Putamen (tissue), 1 donor: ENCODE results near the gene CEBPZ.
A peak's percentile ranks its signal among the peaks of the same experiment; 100 is the strongest.
"Not testable (repeated sequence)": the region's sequence is repeated elsewhere in the genome, so short reads cannot be mapped to it uniquely, and the experiment has no call there.

Source experiments
- DNase-seq: peaks from one replicate; pipeline ENCODE4 v3.0.0-alpha.2; 2016; ENCODE audit warnings: low spot score

The CEBPZ gene

DNA sequence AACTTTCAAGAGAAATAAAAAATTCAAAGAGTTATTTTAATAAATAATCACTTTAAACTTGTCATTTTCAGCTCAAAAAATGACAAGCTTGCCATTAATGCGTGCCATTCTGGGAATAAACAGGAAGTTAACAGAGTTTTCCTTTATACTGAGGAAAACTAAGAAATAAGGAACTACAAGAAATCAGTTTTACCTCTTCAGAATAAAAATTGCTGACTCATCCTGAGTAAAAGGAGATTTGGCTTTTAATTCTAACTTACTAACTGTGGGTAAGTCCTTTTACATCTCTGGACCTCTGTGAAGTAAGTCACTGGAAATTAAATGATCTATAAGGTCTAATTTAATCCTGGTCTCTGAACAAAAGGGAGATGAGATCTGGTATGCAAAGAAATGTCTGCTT lies 16.1 kb downstream of the CEBPZ start:
- DNase-seq: no peak

DNA sequence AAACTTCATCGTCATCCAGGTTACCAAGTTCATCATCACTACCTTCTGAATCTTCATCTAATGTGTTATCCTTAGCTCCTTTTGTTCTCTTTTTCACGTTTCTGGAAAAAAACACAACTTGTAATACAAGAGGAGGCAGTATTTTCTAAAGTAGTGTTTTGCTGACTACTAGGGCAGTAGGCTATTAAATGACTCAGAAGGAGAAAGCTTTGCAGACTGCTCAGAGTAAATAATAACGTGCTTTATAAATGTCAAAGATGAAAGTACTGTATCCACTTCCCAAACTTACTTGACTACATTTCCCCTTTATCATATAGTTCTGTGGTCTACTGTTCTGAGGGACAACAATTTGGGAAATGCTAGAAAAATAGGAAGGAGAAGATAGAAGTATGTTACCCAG lies 19.5 kb downstream of the CEBPZ start:
- no peak for DNase-seq

DNA sequence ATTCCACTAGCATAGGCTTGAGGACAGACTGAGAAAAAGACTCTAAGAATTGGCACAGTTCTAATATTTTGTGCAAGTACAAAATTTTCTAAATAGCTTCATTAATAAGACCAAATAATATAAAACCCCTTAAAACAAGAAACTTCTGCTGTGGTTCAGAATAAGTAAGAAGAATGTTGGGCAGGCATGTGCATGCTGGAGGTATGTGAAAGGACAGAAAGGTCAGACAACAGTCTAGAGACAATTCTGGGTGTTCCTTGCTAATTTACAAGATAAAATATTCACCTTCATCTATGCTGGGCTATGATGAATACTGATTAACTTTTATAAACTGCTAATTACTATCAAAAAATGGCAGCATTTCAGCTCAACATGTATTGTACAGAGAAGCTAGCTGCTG lies 20.2 kb downstream of the CEBPZ start:
- DNase-seq: no peak

DNA sequence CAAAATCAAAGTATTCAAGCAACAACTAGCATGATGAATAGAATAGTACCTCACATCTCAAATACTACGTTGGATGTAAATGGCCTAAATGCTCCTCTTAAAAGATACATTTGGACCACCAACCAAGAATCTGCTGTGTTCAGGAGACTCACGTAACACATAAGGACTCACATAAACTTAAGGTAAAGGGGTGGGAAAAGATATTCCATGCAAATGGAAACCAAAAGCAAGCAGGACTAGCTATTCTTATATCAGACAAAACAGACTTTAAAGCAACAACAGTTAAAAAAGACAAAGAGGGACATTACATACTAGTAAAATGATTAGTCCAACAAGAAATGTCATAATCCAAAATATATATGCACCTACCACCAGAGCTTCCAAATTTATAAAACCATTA lies 24.6 kb downstream of the CEBPZ start:
- DNase-seq: not testable (repeated sequence)

DNA sequence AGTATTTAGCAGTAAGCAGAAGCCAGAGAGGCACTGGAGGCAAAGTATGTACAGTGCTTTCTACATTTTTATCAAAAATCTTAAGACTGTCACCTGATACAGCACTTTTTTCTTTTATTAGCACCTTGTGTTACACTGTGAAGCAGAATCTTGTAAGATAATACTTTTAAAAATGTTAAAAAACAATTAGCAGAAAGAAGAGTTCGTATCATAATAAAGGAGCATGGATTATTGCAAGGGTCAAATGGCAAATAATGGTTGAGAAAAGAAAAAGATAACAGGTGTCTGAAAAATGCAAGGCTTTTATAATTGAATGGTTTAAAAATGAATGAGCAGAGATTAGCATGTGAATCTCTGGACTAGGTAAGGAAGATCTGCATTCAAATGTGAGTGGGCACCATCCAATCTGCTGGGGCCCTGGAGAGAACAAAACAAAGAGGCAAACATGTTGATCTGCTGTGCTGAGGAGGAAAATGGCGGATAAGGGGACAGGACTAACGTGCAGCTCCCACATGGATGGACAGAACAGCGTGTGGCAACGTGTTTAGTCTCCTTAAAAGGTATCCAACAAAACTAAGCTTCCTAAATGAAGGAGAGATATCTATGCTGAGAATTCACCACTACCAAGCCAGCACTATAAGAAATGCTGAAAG lies 25.6 kb downstream of the CEBPZ start:
- DNase-seq: no peak

DNA sequence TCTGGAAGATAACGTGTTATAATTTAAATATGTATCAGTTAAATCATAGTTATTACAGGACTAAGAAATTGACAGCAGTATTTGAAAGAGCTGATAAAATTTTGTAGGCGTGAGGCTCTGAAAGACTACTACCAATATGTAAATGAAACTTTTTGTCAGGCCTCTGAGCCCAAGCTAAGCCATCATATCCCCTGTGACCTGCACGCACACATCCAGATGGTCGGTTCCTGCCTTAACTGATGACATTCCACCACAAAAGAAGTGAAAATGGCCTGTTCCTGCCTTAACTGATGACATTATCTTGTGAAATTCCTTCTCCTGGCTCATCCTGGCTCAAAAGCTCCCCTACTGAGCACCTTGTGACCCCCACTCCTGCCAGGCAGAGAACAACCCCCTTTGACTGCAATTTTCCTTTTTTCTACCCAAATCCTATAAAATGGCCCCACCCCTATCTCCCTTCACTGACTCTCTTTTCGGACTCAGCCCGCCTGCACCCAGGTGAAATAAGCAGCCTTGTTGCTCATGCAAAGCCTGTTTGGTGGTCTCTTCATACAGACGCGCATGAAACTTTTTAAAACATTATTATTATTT lies 26.2 kb downstream of the CEBPZ start:
- not testable (repeated sequence) for DNase-seq

DNA sequence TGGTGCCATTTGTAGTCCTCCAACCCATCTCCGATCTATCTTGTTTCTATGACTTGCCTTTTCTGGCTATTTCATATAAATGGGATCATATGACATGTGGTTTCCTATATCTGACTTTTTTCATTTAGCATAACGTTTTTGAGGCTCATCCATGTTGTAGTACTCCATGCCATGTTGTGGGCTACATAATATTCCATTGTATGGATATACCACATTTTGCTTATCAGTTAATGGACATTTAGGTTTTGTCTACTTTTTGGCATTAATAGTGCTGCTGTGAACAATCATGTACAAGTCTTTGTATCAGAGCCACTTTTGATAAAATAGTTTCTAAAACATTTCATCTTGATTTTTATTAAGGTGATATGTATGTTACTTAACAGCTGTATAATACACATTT lies 27.7 kb downstream of the CEBPZ start:
- DNase-seq: no peak

DNA sequence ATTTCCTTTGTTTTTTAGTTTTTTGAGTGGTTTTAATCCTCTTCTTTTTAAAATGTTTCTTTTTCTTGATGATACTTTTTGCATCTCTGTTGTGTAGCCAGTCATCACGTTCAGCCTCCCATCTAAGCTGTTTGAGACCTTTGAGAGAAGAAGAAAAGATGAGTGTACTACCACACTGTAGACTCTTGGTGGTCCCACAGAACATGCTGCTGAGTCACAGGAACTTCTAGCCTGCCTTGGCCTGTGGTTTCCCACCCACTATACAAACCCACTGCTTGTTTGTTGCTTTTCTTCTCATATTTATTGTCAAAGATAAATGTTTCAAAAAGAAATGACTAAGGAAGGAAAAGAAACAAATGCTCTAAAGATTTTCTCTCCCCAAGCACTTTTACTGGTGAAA lies 29.6 kb downstream of the CEBPZ start:
- DNase-seq: no peak

DNA sequence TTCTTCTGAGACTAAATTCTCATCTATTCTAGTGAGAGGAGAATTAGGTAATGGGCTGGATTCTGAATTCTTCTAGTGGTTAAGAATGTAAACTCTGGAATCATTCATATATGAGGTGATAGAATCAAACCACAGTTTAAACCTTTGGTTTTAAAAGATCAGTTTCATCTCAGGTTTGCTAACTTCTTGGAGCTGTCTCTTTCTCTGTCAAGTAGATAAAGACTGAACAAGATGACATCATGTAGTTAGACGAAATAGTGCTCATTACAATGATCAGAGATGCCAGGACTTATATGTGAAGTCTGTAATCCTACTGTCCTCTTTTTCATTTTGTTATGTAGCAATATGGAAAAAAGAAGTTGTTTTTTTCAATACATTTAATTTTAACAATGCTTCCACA lies 30.2 kb downstream of the CEBPZ start:
- no peak for DNase-seq

DNA sequence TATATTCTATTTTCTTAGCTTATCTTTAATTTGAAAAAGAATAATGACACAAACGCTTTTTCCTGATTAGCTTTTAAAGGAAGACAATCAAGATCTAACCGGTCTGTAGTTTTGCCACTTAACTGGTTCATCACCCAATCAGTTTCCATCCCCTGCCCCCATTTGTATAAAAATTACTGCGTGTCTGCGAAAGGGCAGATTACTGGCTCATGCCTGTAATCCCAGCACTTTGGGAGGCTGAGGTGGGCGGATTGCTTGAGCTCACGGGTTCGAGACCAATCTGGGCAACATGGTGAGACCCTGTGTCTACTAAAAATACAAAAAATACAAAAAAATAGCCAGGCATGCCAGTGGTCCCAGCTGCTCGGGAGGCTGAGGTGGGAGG lies 32.7 kb downstream of the CEBPZ start:
- no peak for DNase-seq

DNA sequence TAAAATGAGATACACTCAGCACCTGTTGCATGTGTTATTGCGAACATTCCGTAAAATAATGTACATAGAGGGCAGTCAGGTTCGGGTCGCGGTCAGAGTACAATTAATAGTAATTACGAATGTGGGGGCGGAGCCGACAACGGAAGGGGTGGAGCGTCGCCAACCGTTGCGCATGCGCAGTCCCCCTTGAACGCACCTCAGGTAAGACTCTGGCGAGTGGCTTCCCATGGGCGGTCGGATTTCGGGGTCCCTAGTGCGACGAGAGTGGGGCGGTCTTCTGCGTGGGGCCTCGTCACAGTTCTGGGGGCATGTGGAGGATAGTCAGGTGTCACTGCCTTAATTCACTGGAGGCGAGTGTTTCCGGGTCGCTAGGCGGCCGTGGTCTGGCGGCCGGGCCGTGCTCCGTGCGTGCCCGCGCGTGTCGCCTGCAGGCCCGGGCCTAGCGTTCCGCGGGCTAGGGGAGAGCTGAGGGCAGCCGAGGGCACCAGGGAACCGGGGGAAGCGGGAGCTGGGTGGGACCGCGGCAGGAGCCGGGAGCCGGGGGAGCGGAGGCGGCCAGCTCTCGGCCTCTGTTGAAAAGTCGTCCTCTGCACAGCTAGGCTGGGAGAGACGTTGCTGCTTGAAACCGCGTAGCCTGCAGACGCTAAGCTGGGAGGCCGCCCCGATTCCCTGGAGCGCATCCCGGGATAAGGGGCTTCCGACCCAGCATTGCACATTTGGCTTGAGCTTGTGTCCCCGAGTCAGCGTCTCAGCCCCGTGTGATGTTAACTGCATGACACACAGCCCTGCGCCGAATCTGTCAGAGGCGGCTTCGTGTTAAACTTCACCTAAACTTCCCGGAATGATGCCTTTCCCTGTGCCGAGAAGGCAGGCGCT lies 34.8 kb downstream of the CEBPZ start, which contains the start of gene CEBPZOS:
Gene CEBPZOS (plus strand): TSS at position 177 of the 876 bp plus-strand sequence. CDS start 3,209 bp downstream, outside the sequence.
- peak; percentile 78 for DNase-seq

DNA sequence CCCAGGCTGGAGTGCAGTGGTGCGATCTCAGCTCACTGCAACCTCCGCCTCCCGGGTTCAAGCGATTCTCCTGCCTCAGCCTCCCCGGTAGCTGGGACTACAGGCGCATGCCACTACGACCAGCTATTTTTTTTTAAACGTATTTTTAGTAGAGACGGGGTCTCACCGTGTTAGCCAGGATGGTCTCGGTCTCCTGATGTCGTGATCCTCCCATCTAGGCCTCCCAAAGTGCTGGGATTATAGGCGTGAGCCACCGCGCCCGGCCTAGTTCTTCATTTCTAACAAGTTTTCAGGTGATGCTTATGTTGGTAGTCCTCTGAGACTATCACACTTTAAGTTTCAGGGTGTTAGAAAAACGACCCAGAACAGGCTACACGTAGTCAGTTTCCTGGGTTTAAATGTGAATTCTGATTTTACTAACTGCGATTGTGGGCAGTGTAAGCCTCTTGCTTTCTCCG lies 35.5 kb downstream of the CEBPZ start:
- not testable (repeated sequence) for DNase-seq

DNA sequence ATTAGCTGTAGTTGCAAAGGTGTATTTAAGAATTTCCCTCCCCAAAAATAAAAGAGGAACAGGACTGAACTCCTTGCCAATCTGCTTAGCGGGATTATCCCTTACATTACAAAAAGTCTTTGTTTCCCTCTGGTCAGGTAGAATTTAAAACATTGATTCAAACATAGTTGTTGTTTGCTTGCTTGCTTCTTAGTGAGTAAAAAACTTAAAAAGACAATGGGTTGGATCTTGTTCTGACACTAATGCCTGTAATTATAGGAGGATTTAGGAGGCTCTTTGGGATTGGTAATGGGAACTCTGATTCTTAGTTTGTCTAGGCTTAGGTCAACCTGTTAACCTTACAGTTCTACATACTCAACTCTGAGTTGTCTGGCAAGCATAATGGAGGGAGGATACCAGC lies 38.8 kb downstream of the CEBPZ start:
- DNase-seq: no peak

DNA sequence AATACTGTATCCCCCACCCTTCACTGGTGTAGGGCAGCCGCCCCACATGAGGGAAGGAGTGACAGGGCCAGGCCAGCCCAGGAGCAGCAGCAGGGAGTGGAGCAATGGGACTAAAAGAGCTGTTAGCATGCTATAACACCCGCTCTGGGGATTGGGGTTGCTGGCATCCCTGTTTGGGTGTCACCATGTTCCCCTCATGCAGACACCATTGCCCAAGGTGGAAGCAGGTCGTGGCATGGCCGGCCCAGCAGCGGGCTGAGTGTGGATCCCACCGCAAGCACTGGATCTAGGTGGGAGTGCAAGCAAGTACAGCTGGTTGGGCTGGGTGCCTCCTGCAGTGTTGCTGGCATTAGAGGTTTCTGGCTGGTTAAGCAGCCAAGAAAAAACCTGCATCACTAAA lies 39.6 kb downstream of the CEBPZ start:
- no peak for DNase-seq

DNA sequence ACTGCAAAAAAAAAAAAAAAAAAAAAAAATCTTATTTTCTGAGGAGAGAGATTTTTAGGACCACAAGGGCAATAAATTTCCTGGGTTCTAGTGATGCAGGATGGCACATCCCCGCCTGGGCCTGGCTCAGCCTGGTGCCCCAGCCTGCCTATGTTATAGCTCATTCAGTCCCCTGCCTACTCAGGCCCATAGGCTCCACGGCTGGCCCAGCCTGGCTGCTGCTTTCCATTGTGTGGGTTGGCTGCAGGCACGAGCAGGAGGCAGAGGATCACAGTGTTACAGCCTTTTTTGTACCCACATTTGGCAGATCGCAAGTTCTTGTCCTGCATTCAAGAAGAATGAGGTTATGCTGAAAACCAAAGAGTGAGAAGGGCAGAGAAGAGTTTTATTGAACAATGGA lies 40.1 kb downstream of the CEBPZ start:
- DNase-seq: no peak

DNA sequence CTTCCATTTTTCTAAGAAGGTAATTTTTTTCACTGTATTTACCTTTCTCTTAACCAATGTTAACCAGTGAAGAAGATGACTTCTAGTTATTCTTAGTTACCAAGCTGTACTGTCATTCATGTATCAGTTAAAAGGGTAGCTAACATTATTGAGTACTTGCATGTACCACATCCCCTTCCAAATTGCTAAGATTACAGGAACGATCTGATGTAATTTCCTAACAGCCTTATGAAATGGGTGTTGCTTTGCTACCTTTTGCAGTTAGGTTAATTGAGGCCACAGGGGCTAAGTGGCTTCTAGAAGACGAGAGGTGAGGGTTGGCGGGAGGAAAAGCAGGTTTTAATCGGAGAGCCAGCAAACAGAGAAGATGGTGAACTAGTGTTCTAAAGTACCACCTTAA lies 41.1 kb downstream of the CEBPZ start:
- no peak for DNase-seq

DNA sequence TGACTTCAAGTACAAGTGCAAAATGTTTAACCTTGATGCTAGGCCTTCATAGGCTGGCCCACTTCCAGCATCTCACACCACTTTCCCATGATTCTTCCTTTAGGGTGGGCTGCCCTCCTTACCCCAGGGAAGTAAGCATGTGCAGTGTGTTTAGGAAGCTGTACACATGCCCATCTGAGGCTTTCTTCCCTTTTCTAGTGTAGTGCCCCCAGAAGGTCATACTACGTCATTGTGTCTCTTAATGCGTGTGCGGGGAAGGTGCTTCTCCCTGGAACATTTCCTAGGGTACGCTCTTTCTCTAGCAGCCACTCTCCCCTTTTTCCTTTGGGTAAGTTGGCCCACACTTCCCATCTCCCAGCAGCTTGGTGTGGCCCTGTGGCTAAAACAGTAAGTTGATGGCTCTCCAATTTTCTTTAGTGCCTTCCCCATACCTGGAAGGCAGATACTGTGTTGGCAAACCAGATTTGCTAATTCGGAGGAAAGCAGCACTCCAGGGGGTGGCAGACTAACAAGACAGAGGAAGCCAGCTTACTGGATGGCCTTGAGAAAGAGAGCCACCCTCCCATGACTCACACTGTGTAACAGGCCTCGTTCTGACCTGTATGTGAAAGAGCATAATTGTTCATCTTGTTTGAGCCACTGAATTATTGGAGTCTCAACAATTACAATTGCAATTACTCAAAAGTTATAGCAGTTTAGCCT lies 41.8 kb downstream of the CEBPZ start:
- no peak for DNase-seq

DNA sequence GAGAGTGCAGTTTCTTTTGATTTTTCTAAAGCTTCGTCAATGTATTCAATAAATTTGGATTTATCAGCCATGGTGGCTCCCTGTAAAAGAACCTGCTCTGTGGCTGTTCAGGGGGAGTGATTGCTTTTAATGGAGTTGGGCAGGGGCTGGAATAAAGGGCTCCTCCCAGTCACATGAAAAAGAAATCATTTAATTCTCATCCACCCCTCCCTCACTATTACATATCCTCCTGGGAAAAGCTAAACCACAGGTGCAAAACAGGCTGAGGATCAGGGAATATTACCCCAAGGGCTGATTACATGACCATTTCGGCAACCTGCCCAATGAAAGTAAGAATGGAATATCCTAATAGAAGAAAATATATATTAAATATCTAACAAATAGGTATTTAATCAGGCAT lies 42.8 kb downstream of the CEBPZ start, which contains the start of gene SULT6B1:
Gene SULT6B1 (minus strand): TSS at position 101 of the 400 bp plus-strand sequence. CDS start 30 bp downstream, at position 71.
- no peak for DNase-seq

DNA sequence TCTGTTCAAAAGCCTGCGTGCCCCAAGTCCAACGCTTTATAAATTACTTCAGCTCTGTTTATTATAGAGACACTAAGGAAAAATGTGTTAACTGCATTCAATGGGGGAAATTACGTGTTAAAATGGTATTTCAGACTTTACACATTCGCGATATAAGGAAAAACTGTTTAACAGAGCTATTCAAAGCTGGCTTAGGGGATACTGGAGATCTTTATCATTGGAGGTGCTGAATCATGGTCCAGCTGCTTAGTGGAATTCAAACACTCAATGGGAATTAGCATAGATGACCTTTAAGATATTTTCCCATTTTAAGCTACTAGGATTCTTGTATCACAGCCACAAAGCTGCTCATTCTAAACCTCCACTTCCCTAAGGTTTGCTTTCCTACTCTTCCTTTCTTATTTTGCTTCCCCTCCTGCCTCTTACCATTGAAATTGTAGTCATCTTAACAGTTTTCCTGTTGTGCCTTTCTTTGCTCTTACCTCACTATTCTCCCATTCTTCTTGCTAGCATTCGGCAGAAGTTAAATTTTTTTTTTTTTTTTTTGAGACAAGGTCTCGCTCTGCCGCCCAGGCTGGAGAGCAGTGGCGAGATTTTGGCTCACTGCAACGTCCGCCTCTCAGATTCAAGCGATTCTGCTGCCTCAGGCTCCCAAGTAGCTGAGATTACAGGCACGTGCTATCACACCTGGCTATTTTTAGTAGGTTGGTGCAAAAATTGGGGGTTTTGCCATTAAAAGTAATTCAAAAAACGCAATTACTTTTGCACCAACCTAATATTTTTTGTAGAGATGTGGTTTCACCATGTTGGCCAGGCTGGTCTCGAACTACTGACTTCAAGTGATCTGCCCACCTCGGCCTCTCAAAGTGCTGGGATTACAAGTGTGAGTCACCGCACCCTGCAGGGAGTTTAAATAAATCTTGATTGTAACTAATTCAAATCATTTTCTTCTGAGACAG lies 49.4 kb downstream of the CEBPZ start:
- DNase-seq: no peak

DNA sequence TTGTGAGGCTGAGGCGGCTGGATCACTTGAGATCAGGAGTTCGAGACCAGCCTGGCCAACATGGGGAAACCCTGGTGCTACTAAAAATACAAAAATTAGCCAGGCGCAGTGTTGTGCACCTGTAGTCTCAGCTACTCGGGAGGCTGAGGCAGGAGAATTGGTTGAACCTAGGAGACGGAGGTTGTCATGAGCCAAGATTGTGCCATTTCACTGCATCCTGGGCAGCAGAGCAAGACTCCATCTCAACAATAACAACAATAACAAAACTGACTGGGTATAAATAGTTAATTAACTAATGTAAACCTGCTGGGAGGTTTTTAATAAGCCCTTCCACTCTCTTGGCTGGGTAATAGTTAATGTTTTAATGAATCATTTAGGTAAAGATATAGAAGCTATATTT lies 50.8 kb downstream of the CEBPZ start:
- no peak for DNase-seq

DNA sequence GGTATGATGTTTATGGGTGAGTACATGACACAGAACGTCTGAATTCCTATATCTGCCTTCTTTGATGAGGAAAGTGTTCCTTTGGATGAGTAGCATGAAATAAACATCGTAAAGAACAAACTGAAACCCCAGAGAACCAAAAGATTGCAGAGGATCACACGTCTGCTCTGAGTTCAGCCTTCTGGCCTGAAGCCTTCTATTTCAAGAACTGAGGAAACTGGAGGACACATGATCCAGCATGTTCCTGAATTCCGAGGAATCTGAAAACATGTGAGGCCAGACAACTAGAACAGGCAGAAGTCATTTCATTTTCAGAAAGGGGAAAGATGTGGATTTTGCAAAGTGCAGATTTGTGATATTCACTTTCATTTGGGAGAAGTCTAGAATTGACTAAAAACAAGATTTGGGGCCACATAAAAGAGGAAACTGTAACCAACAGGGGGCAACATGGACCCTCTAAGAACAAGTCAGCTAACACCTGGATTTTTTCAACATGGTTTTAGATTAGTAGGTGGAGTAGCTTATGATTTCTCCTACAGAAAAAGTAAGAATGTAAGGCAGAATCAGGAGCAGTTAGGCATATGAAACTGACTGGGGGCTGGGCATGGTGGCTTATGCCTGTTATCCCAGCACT lies 51.3 kb downstream of the CEBPZ start:
- no peak for DNase-seq
